Sigmoid colon (tissue), 7 donors: ENCODE results near the gene SAMD4A. TPM values are rescaled to one million over a fixed set of nuclear protein-coding genes. Genes with fewer than 3 reads are reported as not detected.
A peak's percentile ranks its signal among the peaks of the same experiment; 100 is the strongest.

Experiments used
- DNase-seq: peaks from one replicate; pipeline ENCODE4 v3.0.0-alpha.2; 2019
- H3K27ac ChIP-seq, 4 donors: fragments of 200-600 bp; sonication (generic); one replicate each; pipeline ENCODE4 v1.5.1; 2016 to 2019; ENCODE audit warnings: mild to moderate bottlenecking in 1 of 4
- H3K27me3 ChIP-seq, 3 donors: fragments of 200-600 bp; sonication (generic); one replicate each; pipeline ENCODE4 v1.5.1; 2019; ENCODE audit warnings: mild to moderate bottlenecking in 1 of 3
- H3K36me3 ChIP-seq, 4 donors: fragments of 200-600 bp; sonication (generic); one replicate each; pipeline ENCODE4 v1.5.1; 2016 to 2019
- H3K4me1 ChIP-seq, 4 donors: fragments of 200-600 bp; sonication (generic); one replicate each; pipeline ENCODE4 v1.5.1; 2017 to 2019
- H3K4me3 ChIP-seq, 4 donors: fragments of 200-600 bp; sonication (generic); one replicate each; pipeline ENCODE4 v1.5.1; 2017 to 2019; ENCODE audit warnings: mild to moderate bottlenecking in 2 of 4, moderate library complexity in 1 of 4
- H3K9me3 ChIP-seq, 4 donors: fragments of 200-600 bp in 3 of 4; sonication (generic) in 3 of 4; one replicate each; pipeline versions ENCODE4 v1.5.1 to v1.6.1; 2013 to 2019
- CTCF ChIP-seq, 4 experiments: fragments of 450-650 bp in 3 of 4; fragments of 200-600 bp in 1 of 4; IDR thresholded peaks; one replicate each; pipeline ENCODE4 v1.5.1; 2016 to 2019; ENCODE audit warnings: antibody characterized with exemption in 4 of 4, mild to moderate bottlenecking in 3 of 4, moderate library complexity in 2 of 4
- EP300 ChIP-seq, 4 donors: sonication (generic); formaldehyde crosslinking; IDR thresholded peaks; one replicate each; pipeline ENCODE4 v1.6.1; 2017; ENCODE audit warnings: antibody characterized with exemption in 4 of 4
- POLR2A ChIP-seq, 2 donors: fragments of 450-650 bp; IDR thresholded peaks; one replicate each; pipeline ENCODE4 v1.6.1; 2016; ENCODE audit warnings: antibody characterized with exemption in 2 of 2, mild to moderate bottlenecking in 2 of 2, moderate library complexity in 2 of 2
- POLR2AphosphoS5 ChIP-seq, 4 donors: sonication (generic); formaldehyde crosslinking; IDR thresholded peaks; one replicate each; pipeline ENCODE4 v1.6.1; 2017; ENCODE audit warnings: antibody characterized with exemption in 4 of 4
- WGBS, 2 donors: extraction: QIAGEN DNeasy Blood & Tissue Kit; methylation state at CpG; one replicate each; pipeline ENCODE4 v1.1.7; 2013; 5-methylcytosine and 5-hydroxymethylcytosine counted together
- intact Hi-C: fragments of 100-400 bp; cut with DNase I; formaldehyde crosslinking; loops from one replicate; pipeline ENCODE4 v1.15.1; 2023
- polyA plus RNA-seq, 3 donors: library from polyadenylated mRNA; stranded (reverse); fragments of 200-250 nt; gene quantifications; one replicate each; pipeline ENCODE4 v1.2.3, GENCODE V29; 2013
- total RNA-seq, 4 donors: library from RNA; depleted of rRNA; stranded (reverse); fragments of >200 nt; gene quantifications; one replicate each; pipeline ENCODE4 v1.1.0, GENCODE V29; 2016
- donor health status: healthy with polysubstance abuse.
- donor health status: Bipolar disorder and iron deficiency.
- donor health status: healthy.

SAMD4A gene
- total and polyA plus RNA-seq, 7 donors = 4.2 to 135 (median 79.8) TPM

- H3K36me3 ChIP-seq = no peaks in the 10 kb centered on the region
- peak; percentile 70 for DNase-seq
- H3K9me3 ChIP-seq = no peaks in the 10 kb centered on the region
- H3K4me3 ChIP-seq = no peak overlapping the region
- no peak for TF ChIP-seq CTCF (IDR thresholded peaks at IDR 0.05)
- no peak for TF ChIP-seq POLR2A (IDR thresholded peaks at IDR 0.05)
- TF ChIP-seq EP300 (IDR thresholded peaks at IDR 0.05) = peak in 2 of 4 donors; percentile 10 to 50
- TF ChIP-seq POLR2AphosphoS5 (IDR thresholded peaks at IDR 0.05) = peak; percentile 35 to 67 (median 44)
- 59 to 81% methylated on average over 11 of the region's 11 CpGs for WGBS, 2 donors
- peaks cover 0 to 68% (median 59%) of the 10 kb centered on the region in 4 donors for H3K4me1 ChIP-seq
- intact Hi-C loops = loop anchor here (2.0 kb wide), 1 partner anchor 13 kb away; no protein-coding TSS in a partner anchor
- H3K27me3 ChIP-seq = no peaks in the 10 kb centered on the region
- peak overlapping the region; percentile 83 to 96 (median 86) for H3K27ac ChIP-seq
Measured at GRCh38 chr14:54653712-54654469, 87.0 kb downstream of the SAMD4A start.

- Histone ChIP-seq H3K36me3 (no peaks in the 10 kb centered on the region), H3K4me1 (peaks cover 0 to 64% (median 58%) of the 10 kb centered on the region in 4 donors), H3K4me3 (no peak overlapping the region), H3K9me3 (no peaks in the 10 kb centered on the region), H3K27me3 (no peaks in the 10 kb centered on the region), H3K27ac (peak overlapping the region; percentile 83 to 96 (median 86))
- DNase-seq = no peak
- intact Hi-C loops = no loop called here
- WGBS, 2 donors = 83 to 94% methylated on average over 2 of the region's 2 CpGs
- TF ChIP-seq CTCF (IDR thresholded peaks at IDR 0.05) = no peak
- no peak for TF ChIP-seq EP300 (IDR thresholded peaks at IDR 0.05)
- no peak for TF ChIP-seq POLR2A (IDR thresholded peaks at IDR 0.05)
- no peak for TF ChIP-seq POLR2AphosphoS5 (IDR thresholded peaks at IDR 0.05)
Measured at GRCh38 chr14:54654605-54655004, 87.7 kb downstream of the SAMD4A start.

GRCh38 chr14:54658836-54659235 is 91.9 kb downstream of the SAMD4A start:
- Histone ChIP-seq H3K27ac (peak overlapping the region in 1 of 4 donors; percentile 0), H3K27me3 (no peaks in the 10 kb centered on the region), H3K36me3 (no peaks in the 10 kb centered on the region), H3K4me3 (no peak overlapping the region), H3K9me3 (no peaks in the 10 kb centered on the region), H3K4me1 (peaks cover 0 to 46% (median 30%) of the 10 kb centered on the region in 4 donors)
- TF ChIP-seq EP300 (IDR thresholded peaks at IDR 0.05) (no peak), POLR2A (IDR thresholded peaks at IDR 0.05) (no peak), CTCF (IDR thresholded peaks at IDR 0.05) (no peak), POLR2AphosphoS5 (IDR thresholded peaks at IDR 0.05) (no peak)
- no peak for DNase-seq
- 85 to 90% methylated on average over 3 of the region's 3 CpGs for WGBS, 2 donors
- intact Hi-C loops = no loop called here

- Histone ChIP-seq H3K4me3 (no peak overlapping the region), H3K27me3 (no peaks in the 10 kb centered on the region), H3K36me3 (no peaks in the 10 kb centered on the region), H3K9me3 (no peaks in the 10 kb centered on the region), H3K4me1 (peaks cover 0 to 46% (median 25%) of the 10 kb centered on the region in 4 donors), H3K27ac (peak overlapping the region in 1 of 4 donors; percentile 0)
- WGBS, 2 donors = 74 to 75% methylated on average over 6 of the region's 6 CpGs
- DNase-seq = no peak
- intact Hi-C loops = no loop called here
- TF ChIP-seq CTCF (IDR thresholded peaks at IDR 0.05) (no peak), POLR2A (IDR thresholded peaks at IDR 0.05) (no peak), POLR2AphosphoS5 (IDR thresholded peaks at IDR 0.05) (no peak), EP300 (IDR thresholded peaks at IDR 0.05) (no peak)
Measured at GRCh38 chr14:54659365-54659764, 92.4 kb downstream of the SAMD4A start.
